ENCODE results near the gene UNK.

UNK gene

GRCh38 chr17:75739801-75740200 is 44.8 kb upstream of the UNK start:
- no peak for TF ChIP-seq CTCF (IDR thresholded peaks at IDR 0.05; ENCODE audit: unreplicated experiment in 3 of 3)
- H3K4me3 Mint-ChIP-seq: no peak overlapping the region
- no peak overlapping the region for H3K27ac Mint-ChIP-seq
- no peaks in the 10 kb centered on the region for H3K36me3 Mint-ChIP-seq (ENCODE audit: low read depth)
- peaks cover 3% of the 10 kb centered on the region for H3K27me3 Mint-ChIP-seq (ENCODE audit: low read depth)
- no peaks in the 10 kb centered on the region for H3K9me3 Mint-ChIP-seq
- H3K4me1 Mint-ChIP-seq: no peaks in the 10 kb centered on the region

- Mint-ChIP-seq H3K9me3 (no peaks in the 10 kb centered on the region), H3K27me3 (ENCODE audit: low read depth) (peaks cover 3% of the 10 kb centered on the region), H3K4me1 (no peaks in the 10 kb centered on the region), H3K4me3 (no peak overlapping the region), H3K27ac (no peak overlapping the region), H3K36me3 (ENCODE audit: low read depth) (no peaks in the 10 kb centered on the region)
- TF ChIP-seq CTCF (IDR thresholded peaks at IDR 0.05; ENCODE audit: unreplicated experiment in 3 of 3): no peak
These were observed 44.4 kb upstream of the UNK start for GRCh38 chr17:75740215-75740614.

GRCh38 chr17:75740631-75741077 is 44.0 kb upstream of the UNK start:
- Mint-ChIP-seq H3K27ac (no peak overlapping the region), H3K4me3 (no peak overlapping the region), H3K4me1 (no peaks in the 10 kb centered on the region), H3K9me3 (no peaks in the 10 kb centered on the region), H3K27me3 (ENCODE audit: low read depth) (peaks cover 3% of the 10 kb centered on the region), H3K36me3 (ENCODE audit: low read depth) (no peaks in the 10 kb centered on the region)
- TF ChIP-seq CTCF (IDR thresholded peaks at IDR 0.05; ENCODE audit: unreplicated experiment in 3 of 3): no peak

GRCh38 chr17:75742337-75742736 is 42.3 kb upstream of the UNK start:
- Mint-ChIP-seq H3K4me3 (no peak overlapping the region), H3K27me3 (ENCODE audit: low read depth) (no peaks in the 10 kb centered on the region), H3K4me1 (no peaks in the 10 kb centered on the region), H3K27ac (no peak overlapping the region), H3K9me3 (no peaks in the 10 kb centered on the region), H3K36me3 (ENCODE audit: low read depth) (no peaks in the 10 kb centered on the region)
- TF ChIP-seq CTCF (IDR thresholded peaks at IDR 0.05; ENCODE audit: unreplicated experiment in 3 of 3): no peak

- Mint-ChIP-seq H3K4me1 (no peaks in the 10 kb centered on the region), H3K27ac (no peak overlapping the region), H3K9me3 (no peaks in the 10 kb centered on the region), H3K36me3 (ENCODE audit: low read depth) (no peaks in the 10 kb centered on the region), H3K4me3 (no peak overlapping the region), H3K27me3 (ENCODE audit: low read depth) (no peaks in the 10 kb centered on the region)
- no peak for TF ChIP-seq CTCF (IDR thresholded peaks at IDR 0.05; ENCODE audit: unreplicated experiment in 3 of 3)
These were observed 40.9 kb upstream of the UNK start for GRCh38 chr17:75743625-75744206.

- no peaks in the 10 kb centered on the region for H3K4me1 Mint-ChIP-seq
- TF ChIP-seq CTCF (IDR thresholded peaks at IDR 0.05; ENCODE audit: unreplicated experiment in 3 of 3): no peak
- no peak overlapping the region for H3K4me3 Mint-ChIP-seq
- no peaks in the 10 kb centered on the region for H3K27me3 Mint-ChIP-seq (ENCODE audit: low read depth)
- no peaks in the 10 kb centered on the region for H3K9me3 Mint-ChIP-seq
- no peak overlapping the region for H3K27ac Mint-ChIP-seq
- no peaks in the 10 kb centered on the region for H3K36me3 Mint-ChIP-seq (ENCODE audit: low read depth)
These were observed 35.9 kb upstream of the UNK start for GRCh38 chr17:75748706-75749105.

Measured in nephron (organoid).